Endothelial cell of umbilical vein (primary cell): ENCODE measurements around the gene DPH7. TPM values are rescaled to one million over a fixed set of nuclear protein-coding genes. Genes with fewer than 3 reads are reported as not detected.
"Not testable (repeated sequence)": the region's sequence is repeated elsewhere in the genome, so short reads cannot be mapped to it uniquely, and the experiment has no call there.

ENCODE experiments used
- BruUV-seq: library from RNA; stranded (reverse); fragments of 400-500 nt; replicated peaks from 2 replicates; lab custom pipeline; 2021; lab: Mats Ljungman, UMichigan
- CTCF ChIA-PET: fragments of 300-600, 350-600 bp; sonication (Branson Sonifier 250); formaldehyde crosslinking; loops from one replicate; lab custom pipeline; 2021; ENCODE audit warnings: antibody characterized with exemption, inconsistent platforms; lab: Charles Lee
- POLR2A ChIA-PET: fragments of 300-600, 350-600 bp; sonication (Branson Sonifier 250); formaldehyde crosslinking; loops from one replicate; lab custom pipeline; 2021; ENCODE audit warnings: antibody characterized with exemption, inconsistent platforms; lab: Charles Lee
- DNase-seq: peaks from one replicate; pipeline ENCODE4 v3.0.0-alpha.2; 2011; ENCODE audit warnings: low read depth, low spot score
- FAIRE-seq: peaks from 2 replicates; lab custom pipeline; 2011; peaks lifted over from hg19 to GRCh38; lab: Jason Lieb, UNC
- H2AFZ ChIP-seq: 2 replicates; pipeline ENCODE4 v1.6.0; 2012; ENCODE audit warnings: low read depth, low read length, control low read depth, inconsistent platforms
- H3K27ac ChIP-seq: 2 replicates; pipeline ENCODE4 v1.5.1; 2011; ENCODE audit warnings: low read depth, mild to moderate bottlenecking, control low read depth, low read length, moderate library complexity; ENCODE audit not compliant: insufficient read depth
- H3K27me3 ChIP-seq, 2 experiments: 2 replicates each; pipeline versions ENCODE4 v1.6.0 to v1.6.1; 2011; ENCODE audit warnings: low read length in 2 of 2, mixed read lengths in 1 of 2; ENCODE audit not compliant: control insufficient read depth in 2 of 2, insufficient read depth in 2 of 2
- H3K36me3 ChIP-seq, 2 experiments: 2 replicates in 1 of 2; 3 replicates in 1 of 2; pipeline ENCODE4 v1.5.1; 2011; ENCODE audit warnings: low read length in 2 of 2, mild to moderate bottlenecking in 1 of 2, moderate library complexity in 1 of 2; ENCODE audit not compliant: control insufficient read depth in 2 of 2, insufficient read depth in 2 of 2; ENCODE audit errors: extremely low read depth in 1 of 2
- H3K4me1 ChIP-seq: 3 replicates; pipeline ENCODE4 v1.5.1; 2011; ENCODE audit warnings: mild to moderate bottlenecking, low read length; ENCODE audit not compliant: control insufficient read depth, insufficient read depth; ENCODE audit errors: extremely low read depth
- H3K4me2 ChIP-seq: 2 replicates; pipeline ENCODE4 v1.6.1; 2011; ENCODE audit warnings: low read length, control low read depth, mixed read lengths; ENCODE audit not compliant: insufficient read depth
- H3K4me3 ChIP-seq, 3 experiments: fragments of 200-600 bp in 1 of 3; sonication (generic), shearing (Covaris generic) in 1 of 3; replicated peaks in 1 of 3; 2 replicates each; pipeline ENCODE4 v1.5.1; 2011 to 2016; ENCODE audit warnings: control low read depth in 3 of 3, low read length in 3 of 3, mild to moderate bottlenecking in 2 of 3, inconsistent platforms in 1 of 3, low read depth in 1 of 3, moderate library complexity in 1 of 3; ENCODE audit not compliant: insufficient read depth in 1 of 3
- H3K79me2 ChIP-seq: 2 replicates; pipeline ENCODE4 v1.6.0; 2012; ENCODE audit warnings: low read length, inconsistent platforms; ENCODE audit not compliant: control insufficient read depth, insufficient read depth
- H3K9ac ChIP-seq: replicated peaks from 2 replicates; pipeline ENCODE3; 2011; ENCODE audit warnings: low read length, control low read depth; ENCODE audit not compliant: insufficient read depth; ENCODE audit errors: extremely low read depth
- H3K9me1 ChIP-seq: replicated peaks from 3 replicates; pipeline ENCODE4 v1.6.0; 2011; ENCODE audit warnings: mild to moderate bottlenecking, low read length; ENCODE audit not compliant: control insufficient read depth, insufficient read depth; ENCODE audit errors: extremely low read depth
- H3K9me3 ChIP-seq: replicated peaks from 2 replicates; pipeline ENCODE4 v1.5.1; 2012; ENCODE audit warnings: low read length, inconsistent platforms; ENCODE audit not compliant: control insufficient read depth, insufficient read depth
- H4K20me1 ChIP-seq: replicated peaks from 2 replicates; pipeline ENCODE3; 2011; ENCODE audit warnings: mild to moderate bottlenecking, low read length; ENCODE audit not compliant: control insufficient read depth, insufficient read depth; ENCODE audit errors: extremely low read depth
- CTCF ChIP-seq, 2 donors: IDR thresholded peaks; 1 replicate in 1 of 2; 2 replicates in 1 of 2; pipeline ENCODE4 v1.5.1; 2011; ENCODE audit warnings: low read length in 2 of 2, mild to moderate bottlenecking in 2 of 2, moderate library complexity in 2 of 2, control low read depth in 1 of 2, inconsistent platforms in 1 of 2, low read depth in 1 of 2; ENCODE audit not compliant: insufficient read depth in 1 of 2; ENCODE audit errors: extremely low read depth in 1 of 2
- EZH2 ChIP-seq: IDR thresholded peaks from 2 replicates; pipeline ENCODE4 v1.6.1; 2012; ENCODE audit warnings: borderline replicate concordance, low read depth, mild to moderate bottlenecking, moderate library complexity, low read length, inconsistent platforms; ENCODE audit not compliant: severe bottlenecking
- FOS ChIP-seq: IDR thresholded peaks from 2 replicates; pipeline ENCODE4 v1.6.1; 2011; ENCODE audit warnings: mild to moderate bottlenecking, low read length, moderate library complexity, borderline replicate concordance; ENCODE audit not compliant: insufficient read depth
- GATA2 ChIP-seq: IDR thresholded peaks from 2 replicates; pipeline ENCODE4 v1.7.0; 2011; ENCODE audit warnings: low read depth, mild to moderate bottlenecking, moderate library complexity, mixed read lengths, low read length; ENCODE audit not compliant: insufficient read length, insufficient read depth
- JUN ChIP-seq: IDR thresholded peaks from 2 replicates; pipeline ENCODE4 v1.6.1; 2011; ENCODE audit warnings: borderline replicate concordance, low read depth; ENCODE audit not compliant: insufficient read length, insufficient read depth
- MAX ChIP-seq: IDR thresholded peaks from 2 replicates; pipeline ENCODE4 v1.6.1; 2011; ENCODE audit not compliant: insufficient read depth, insufficient read length
- MYC ChIP-seq: IDR thresholded peaks from one replicate; pipeline ENCODE4 v1.6.1; 2011; ENCODE audit warnings: mild to moderate bottlenecking, low read depth, low read length
- POLR2A ChIP-seq: IDR thresholded peaks from 2 replicates; pipeline ENCODE4 v1.6.1; 2012; ENCODE audit warnings: low read depth, mild to moderate bottlenecking, control low read depth, low read length
- POLR2AphosphoS5 ChIP-seq: IDR thresholded peaks from 2 replicates; pipeline ENCODE4 v1.6.1; 2012; ENCODE audit warnings: low read depth, mild to moderate bottlenecking, control low read depth, low read length, moderate library complexity; ENCODE audit not compliant: insufficient read depth
- dilution Hi-C: fragments of 300-500 bp; cut with MboI; formaldehyde crosslinking; loops from one replicate; pipeline ENCODE4 v1.15.0; 2019; ENCODE audit warnings: low sequenced_read_pairs; ENCODE audit not compliant: extremely low pct_ligation_motif_present
- intact Hi-C: fragments of 100-400 bp; cut with micrococcal nuclease; formaldehyde crosslinking; loops from one replicate; pipeline ENCODE4 v1.10.0; 2022
- polyA plus RNA-seq, 4 experiments: library from polyadenylated mRNA; depleted of rRNA in 3 of 4; stranded (reverse) in 3 of 4; unstranded in 1 of 4; fragments of >200 nt; gene quantifications; 2 replicates each; pipeline versions ENCODE4 v1.2.1 to v1.2.3, GENCODE V29; 2011 to 2012; ENCODE audit warnings: missing spikeins in 1 of 4
- total RNA-seq: library from RNA; stranded (reverse); gene quantifications from 2 replicates; pipeline ENCODE4 v1.2.3, GENCODE V29; 2021

DPH7 gene
- total and polyA plus RNA-seq, 2 donors (not counting 3 experiments of a cell fraction or from before 2014, with no cell fraction given) = 41.8 to 43.2 TPM

- Histone ChIP-seq H3K36me3 (no peaks in the 10 kb centered on the region), H4K20me1 (no peaks in the 10 kb centered on the region), H3K4me1 (no peaks in the 10 kb centered on the region), H3K4me2 (no peak overlapping the region), H3K27me3 (no peaks in the 10 kb centered on the region), H2AFZ (no peak overlapping the region), H3K27ac (no peak overlapping the region), H3K9me3 (no peaks in the 10 kb centered on the region), H3K79me2 (no peaks in the 10 kb centered on the region), H3K9ac (no peak overlapping the region), H3K9me1 (no peaks in the 10 kb centered on the region), H3K4me3 (no peak overlapping the region)
- no peak for DNase-seq
- ChIA-PET POLR2A (no interaction called here), CTCF (no interaction called here)
- BruUV-seq = no TSS peak
- intact Hi-C loops (no loop called here), dilution Hi-C loops (no loop called here)
- TF ChIP-seq JUN = no peak
- no peak for TF ChIP-seq MAX
- no peak for TF ChIP-seq EZH2
- TF ChIP-seq GATA2 = no peak
- no peak for TF ChIP-seq MYC
- TF ChIP-seq FOS = no peak
- no peak for TF ChIP-seq POLR2AphosphoS5
- TF ChIP-seq CTCF (IDR thresholded peaks at IDR 0.05; ENCODE audit: extremely low read depth in 1 of 2, insufficient read depth in 1 of 2, low read depth in 1 of 2, low read length in 2 of 2) = no peak
- TF ChIP-seq POLR2A = no peak
- no peak for FAIRE-seq
Observed at GRCh38 chr9:137514691-137515337, 63.9 kb downstream of the DPH7 start.

GRCh38 chr9:137513801-137514570 lies 64.7 kb downstream of the DPH7 start:
- H3K27ac ChIP-seq, H3K4me1 ChIP-seq, FAIRE-seq, H4K20me1 ChIP-seq, BruUV-seq, DNase-seq, H3K4me2 ChIP-seq, H3K9me3 ChIP-seq, POLR2A ChIA-PET, intact Hi-C loops, H3K27me3 ChIP-seq, H3K4me3 ChIP-seq, H3K36me3 ChIP-seq, H3K79me2 ChIP-seq, dilution Hi-C loops, H3K9ac ChIP-seq, H2AFZ ChIP-seq, CTCF ChIA-PET, H3K9me1 ChIP-seq: not testable (repeated sequence)
